ENCODE results near the gene GNAZ. TPM values are rescaled to one million over a fixed set of nuclear protein-coding genes. Genes with fewer than 3 reads are reported as not detected.

The GNAZ gene
- polyA plus RNA-seq, 1 donor: 4.7 TPM

DNA sequence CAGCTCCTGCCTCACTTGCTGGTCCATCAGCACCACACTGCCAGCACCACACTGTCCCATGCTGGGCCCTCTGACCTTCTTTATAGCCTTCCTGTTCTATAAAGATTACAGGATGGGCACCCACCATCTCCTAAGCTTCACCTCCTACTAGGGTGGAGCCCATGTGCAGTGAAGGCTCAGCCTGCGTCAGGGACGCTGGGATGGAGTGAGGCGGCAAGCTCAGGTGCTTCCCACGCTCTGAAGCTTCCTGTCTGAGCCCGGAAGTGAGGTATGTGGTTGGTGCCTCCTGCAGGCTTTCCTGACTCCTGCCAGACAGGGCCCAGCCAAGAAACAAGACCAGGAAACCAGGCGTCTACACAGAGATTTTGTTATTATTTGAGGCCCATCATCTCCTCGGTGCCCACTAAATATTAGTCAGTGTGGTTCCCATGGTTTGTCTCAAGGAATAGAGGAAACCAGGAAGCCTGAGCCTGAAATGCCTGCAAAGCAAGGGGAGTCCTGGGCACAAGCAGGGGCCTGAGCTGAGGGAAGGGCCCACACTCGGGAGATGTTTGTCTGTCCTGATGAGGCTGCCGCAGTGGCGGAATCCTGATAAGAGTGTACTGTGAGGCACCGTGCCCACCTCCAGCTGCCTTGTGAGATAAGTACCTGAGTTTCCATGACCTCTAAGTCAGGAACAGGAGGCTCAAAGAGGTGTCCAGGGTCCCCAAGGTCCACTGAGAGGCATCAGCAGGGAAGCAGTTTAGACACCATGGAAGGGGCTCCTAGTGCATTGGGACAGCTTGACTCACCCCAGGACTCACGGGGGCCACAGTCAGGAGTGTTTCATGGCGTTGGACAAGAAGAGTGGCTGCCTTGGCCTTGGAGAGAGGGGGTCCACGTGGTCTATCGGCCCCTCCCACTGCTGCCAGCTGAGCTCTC is 49.4 kb downstream of the GNAZ start:
- DNase-seq: no peak

DNA sequence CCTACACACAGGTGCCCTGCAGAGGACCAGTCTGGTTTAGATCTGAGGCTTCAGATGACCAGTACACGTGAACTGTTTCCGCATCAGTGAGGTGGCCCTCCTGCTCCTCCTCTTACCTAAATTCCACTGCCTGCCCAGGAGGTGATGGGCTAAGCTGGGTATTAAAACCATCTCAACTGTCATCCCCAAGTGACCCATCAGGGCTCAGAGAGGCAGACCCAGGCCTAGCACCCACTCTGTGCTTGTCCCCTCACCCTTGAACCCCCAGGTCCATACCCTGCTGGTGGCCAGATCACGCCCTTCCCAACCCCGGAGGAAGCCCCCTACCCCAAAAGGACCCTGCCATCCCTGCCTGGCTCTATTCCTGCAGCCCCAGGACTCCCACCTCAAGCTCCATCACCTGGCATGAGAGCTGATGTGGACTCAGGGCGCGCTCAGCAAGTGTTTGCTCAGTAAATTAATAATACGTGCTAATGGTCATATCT is 50.1 kb downstream of the GNAZ start:
- no peak for DNase-seq

DNA sequence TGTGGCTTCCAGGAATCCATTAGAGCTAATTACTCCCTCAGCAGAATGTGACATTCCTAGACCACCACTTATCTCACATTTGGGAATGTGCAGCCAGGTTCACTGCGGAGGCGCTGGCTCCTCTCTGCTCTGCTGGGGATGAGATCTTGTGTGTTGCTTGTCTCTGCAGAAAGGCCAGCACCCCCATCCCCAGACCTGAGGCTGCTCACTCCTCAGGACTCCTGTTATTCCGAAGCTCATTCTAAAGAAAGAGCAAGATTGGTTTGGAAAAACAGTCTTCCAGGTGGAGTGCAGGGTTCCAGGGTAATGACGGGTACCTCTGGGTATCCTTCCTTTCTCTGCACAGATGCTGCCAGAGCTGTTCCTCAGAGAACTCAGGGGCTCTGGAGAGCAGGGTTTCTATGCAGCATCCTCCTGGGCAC is 50.7 kb downstream of the GNAZ start:
- DNase-seq: no peak

DNA sequence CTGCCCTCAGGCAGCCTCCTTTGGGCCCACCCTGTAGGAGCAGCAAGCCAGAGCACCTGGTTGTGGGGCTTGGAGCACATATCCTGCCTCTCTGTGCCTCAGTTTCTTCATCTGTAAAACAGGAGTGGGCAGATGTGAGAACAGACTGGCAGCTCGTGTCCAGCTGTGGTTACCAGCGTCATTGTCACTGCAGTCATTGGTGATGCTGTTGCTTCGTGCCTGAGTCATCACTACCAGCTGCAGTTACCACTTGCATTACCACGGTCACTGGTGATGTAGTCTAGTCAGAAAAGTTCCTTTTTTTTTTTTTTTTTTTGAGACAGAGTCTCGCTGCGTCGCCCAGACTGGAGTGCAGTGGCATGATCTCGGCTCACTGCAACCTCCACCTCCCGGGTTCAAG is 51.1 kb downstream of the GNAZ start:
- no peak for DNase-seq

DNA sequence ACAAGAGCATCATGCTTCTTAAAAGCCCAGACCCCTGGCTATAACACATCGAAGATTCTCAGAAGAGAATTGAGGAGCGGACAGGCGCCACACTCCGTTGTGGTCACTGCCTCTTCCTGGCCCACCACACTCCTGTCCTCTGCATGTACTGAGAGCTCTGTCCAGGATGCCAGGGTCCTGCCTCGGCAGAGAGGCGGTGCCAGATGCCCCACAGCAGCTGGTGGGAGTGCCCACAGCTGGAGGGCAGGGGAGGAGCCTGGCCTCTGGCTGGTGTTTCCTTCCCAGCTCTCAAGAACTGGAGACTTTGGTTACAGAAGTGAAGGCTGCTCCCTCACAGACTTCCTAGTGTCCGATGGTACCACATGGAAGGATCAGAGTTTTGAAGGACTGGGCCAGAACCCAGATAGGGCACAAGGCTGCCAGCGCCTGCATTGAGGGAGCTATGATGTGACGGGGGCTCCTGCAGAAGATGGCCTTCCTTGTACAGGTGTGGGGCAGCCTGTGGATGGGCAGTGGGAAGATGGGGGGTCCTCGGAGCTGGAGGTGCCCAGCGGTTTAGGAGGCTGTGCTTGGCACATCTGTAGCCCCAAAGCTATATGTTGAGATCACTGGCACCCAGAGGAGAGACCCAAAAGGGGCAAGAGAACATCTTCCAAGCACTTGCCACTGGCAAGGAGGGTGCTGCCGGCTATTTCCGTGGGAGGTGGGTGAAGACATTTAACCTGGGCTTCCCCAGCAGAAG is 52.1 kb downstream of the GNAZ start:
- DNase-seq: no peak

DNA sequence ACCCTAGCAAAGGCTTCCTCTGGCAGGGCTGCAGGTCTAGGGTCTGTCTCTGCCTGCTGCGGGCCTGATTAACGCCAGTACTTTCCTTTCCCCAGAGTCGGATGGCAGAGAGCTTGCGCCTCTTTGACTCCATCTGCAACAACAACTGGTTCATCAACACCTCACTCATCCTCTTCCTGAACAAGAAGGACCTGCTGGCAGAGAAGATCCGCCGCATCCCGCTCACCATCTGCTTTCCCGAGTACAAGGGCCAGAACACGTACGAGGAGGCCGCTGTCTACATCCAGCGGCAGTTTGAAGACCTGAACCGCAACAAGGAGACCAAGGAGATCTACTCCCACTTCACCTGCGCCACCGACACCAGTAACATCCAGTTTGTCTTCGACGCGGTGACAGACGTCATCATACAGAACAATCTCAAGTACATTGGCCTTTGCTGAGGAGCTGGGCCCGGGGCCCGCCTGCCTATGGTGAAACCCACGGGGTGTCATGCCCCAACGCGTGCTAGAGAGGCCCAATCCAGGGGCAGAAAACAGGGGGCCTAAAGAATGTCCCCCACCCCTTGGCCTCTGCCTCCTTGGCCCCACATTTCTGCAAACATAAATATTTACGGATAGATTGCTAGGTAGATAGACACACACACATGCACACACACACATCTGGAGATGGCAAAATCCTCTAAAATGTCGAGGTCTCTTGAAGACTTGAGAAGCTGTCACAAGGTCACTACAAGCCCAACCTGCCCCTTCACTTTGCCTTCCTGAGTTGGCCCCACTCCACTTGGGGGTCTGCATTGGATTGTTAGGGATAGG is 52.9 kb downstream of the GNAZ start:
- DNase-seq: no peak

DNA sequence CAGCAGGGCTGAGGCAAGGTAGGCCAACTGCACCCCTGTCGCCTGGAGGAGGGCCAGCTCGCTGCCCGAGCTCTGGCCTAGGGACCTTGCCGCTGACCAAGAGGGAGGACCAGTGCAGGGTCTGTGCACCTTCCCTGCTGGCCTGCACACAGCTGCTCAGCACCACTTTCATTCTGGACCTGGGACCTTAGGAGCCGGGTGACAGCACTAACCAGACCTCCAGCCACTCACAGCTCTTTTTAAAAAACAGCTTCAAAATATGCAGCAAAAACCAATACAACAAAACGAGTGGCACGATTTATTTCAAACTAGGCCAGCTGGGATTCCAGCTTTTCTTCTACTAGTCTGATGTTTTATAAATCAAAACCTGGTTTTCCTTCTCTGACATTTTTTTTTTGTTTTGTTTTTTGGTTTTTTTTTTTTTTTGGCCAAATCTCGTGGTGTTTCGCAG is 53.5 kb downstream of the GNAZ start:
- no peak for DNase-seq

DNA sequence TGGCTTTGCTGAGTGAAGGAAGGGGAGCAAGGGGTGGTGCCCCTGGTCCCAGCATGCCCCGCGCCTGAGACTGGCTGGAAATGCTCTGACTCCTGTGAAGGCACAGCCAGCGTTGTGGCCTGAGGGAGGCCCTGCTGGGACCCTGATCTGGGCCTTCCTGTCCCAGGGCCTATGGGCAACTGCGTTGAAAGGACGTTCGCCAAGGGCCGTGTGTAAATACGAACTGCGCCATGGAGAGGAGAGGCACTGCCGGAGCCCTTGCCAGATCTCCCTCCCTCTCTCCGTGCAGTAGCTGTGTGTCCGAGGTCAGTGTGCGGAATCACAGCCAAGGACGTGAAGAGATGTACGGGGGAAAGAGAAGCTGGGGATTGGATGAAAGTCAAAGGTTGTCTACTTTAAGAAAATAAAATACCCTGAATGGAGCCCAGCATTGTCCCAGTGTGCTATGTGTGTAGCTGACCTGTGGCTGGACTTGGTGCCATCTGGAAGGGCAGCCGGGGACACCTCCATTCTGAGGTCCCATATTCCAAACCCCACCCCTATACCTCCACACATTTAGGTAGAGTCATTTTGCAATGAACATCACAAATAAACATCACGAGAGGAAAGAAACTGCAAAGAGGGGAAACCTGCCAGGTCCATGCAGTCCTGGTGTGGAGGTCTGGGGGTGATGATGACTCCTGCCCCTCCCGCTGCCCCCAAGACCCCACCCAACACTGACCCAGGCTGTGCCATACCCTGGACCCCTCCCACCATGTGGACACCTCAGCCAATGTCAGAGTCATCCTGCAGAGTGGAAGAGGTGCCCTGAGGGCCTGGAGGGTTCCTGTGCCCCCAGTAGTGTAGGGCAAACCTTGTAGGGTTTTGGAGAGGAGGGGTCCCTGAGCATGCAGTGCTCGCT is 54.5 kb downstream of the GNAZ start:
- no peak for DNase-seq

DNA sequence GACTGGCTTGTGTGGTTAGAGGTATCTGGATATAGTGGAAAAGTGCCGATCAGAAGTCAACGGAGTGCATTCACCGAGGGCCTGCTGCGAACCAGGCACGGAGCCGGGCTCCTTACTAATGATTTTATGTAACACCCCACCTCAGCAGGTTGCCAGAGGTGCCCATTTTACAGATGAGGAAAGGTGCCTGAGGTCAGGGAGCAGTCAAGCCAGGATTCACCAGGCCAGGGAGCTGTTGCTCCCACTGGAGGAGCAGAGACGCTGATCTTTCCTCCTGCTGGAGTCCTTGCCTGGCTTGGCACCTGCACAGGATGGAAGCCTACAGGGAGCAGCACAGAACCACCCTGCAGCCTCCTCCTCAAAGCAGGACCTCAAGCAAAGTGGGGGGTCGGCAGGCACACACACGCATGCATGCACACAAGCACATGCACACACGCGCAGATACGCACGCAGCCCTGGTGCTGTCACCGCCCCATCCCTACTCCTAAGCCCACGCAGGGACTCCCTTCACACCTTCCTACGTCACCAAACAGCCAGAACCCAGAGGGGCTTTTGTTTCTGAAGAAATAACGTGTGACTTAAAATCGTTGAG is 55.3 kb downstream of the GNAZ start:
- DNase-seq: no peak

DNA sequence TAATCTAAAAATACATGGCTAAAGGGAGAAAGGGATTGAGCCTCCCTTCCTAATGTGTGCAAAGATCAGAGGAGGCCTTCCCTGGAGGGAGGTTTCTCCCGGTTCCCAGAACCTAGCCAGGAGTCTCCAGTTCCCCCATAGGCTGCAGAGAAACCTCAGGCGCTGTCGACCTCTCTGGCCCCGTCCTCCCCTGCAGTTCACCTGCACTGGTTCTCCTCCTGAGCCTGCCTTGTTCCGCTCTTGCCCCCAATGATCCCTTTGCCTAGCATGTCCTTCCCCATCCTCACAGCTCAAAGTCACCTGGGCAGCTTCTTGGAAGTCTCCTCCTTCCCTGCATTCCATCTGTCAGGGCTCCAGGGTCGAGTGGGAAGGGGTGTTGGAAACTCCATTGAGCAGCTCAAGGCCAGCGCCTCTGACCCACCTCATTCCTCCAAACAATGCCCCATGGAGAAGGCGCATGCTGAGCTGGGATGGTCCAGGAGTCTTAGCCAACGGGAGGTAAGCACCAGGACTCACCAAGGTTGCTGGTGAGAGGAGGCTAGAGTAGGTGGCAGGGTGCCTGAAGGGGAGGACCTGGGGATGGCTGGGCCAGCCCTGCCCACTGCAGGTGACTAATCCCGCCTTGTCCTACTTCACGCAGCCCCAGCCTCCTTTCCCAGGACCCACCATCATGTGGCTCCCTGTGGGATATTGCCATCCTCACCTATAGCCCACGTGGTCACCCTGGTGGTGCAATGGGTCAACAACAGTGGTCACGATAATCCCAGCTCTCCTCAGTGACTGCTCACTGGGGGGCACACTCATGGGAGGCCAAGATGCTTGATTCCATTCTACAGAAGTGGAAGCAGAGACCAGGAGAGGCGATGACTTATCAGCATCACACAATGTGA is 56.1 kb downstream of the GNAZ start:
- DNase-seq: no peak

DNA sequence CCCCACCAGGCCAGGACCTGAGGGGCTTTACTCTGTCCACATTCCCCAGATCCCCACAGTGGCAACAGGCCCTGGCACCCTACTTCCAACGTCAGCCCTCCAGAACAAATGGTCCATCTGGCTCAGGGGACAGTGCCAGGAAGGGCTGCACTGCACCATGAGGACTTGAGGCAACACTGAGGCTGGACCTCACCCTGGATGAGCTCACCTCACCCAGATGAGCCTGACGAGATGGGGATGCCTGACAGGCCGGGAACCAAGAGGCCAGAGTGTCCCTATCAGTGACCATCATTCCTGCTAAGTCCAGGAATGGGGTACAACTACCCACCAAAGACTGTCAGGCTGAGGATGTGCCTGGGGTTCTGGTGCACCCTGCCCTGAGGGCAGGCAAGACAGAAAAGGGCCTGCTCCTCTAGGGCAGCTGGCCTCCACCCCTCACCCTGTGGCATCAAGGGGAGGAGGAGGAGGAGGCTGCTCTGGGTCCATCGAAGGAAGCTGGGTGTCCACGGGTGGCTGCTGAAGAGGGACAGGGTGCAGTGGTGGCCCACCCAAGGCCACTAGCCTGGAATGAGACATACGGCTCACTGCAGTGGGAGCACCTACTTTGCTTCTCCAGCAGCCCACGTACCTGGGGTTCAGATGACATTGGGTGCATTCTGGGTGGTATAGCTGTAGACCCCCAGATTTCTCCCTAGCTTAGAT is 56.9 kb downstream of the GNAZ start:
- no peak for DNase-seq

DNA sequence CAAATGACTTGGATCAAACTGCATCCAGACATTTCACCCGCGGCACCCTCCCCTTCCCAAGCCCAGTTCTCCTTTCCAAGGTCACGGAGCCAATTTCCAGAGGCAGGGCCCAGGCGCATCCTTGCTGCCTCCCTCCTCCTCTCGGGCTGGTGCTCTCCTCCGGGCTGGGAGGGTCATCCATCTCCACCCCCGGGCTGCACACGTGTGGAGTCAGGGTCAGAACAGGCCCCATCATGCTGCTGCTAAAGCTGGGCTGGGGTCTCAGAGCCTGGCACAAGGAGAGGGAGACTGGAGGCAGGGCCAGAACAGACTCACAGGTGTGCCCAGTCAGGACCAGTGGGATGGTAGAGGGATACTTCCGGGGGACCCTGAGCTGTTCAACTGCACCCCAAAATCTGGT is 57.5 kb downstream of the GNAZ start:
- no peak for DNase-seq

DNA sequence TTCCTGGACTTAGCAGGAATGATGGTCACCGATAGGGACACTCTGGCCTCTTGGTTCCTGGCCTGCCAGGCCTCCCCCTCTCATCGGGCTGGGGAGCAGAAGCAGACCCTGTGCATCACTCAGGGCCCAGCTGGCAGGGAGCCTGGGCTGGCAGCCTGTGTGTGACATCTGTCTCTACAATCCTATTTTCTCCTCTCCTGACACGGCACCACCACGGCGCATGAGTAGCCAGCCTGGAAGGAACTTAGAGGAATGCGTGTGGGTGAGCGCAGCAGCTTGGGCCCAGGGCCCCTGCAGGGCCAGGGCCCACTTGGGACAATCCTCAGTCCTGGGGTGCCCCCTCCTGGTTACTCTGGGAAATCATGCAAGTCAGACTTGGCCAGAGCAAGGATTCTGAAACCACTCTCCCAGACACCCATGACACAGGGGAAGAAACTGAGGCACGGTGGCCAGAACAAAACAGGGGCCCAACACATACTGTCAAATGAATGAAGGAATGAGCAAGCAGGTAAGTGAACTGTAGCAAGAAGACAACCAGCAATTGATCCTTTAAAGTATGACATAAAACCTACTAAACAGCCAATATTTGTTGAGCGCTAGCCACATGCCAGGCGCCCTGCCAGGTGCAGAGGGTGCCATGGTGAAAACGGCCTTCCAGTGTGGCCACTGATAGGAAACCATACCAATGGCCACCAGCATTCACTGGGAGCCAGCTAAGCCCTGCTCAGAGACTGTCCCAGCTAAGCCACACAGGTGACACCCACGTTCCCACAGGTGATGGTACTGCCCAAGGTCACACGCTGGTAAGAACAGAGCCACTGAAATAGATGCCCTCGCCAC is 58.2 kb downstream of the GNAZ start:
- peak; percentile 68 for DNase-seq

DNA sequence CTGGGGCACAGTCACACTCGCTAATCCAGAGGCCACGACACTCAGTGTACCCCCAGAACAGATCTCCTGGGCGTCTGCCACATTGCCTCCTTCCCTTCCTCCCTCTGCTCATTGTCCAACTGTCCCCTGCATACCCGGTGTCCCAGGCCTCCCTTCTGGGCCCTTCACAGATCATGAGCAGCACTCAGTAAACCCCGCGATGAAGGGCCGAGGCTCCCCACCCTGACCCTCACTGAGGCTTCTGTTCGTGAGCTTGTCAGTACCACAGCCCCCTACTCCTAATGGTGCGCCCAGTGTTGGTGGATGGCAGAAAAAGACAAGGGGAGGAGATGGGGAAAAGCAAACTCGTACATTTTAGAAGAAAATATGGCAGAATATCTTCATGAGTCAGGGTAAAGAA is 58.8 kb downstream of the GNAZ start:
- no peak for DNase-seq

DNA sequence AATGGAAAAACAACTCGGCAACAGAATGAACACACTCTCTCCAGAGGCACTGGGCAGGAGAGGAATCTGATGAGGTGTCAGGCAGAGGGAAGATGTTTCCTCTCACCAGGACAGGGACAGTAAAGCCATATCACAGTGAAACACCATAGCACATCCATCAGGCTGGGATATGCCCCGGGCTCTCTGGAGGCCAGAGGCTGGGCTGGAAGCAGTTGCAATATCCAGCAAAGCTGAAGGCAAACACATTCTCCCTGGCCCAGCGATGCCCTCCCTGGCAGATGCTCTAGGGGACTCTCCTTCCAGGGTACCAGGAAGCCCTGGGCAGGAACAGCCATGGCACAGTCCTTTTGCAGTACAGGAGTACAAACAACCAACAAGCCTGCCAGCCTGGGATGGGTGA is 60.4 kb downstream of the GNAZ start:
- no peak for DNase-seq

DNA sequence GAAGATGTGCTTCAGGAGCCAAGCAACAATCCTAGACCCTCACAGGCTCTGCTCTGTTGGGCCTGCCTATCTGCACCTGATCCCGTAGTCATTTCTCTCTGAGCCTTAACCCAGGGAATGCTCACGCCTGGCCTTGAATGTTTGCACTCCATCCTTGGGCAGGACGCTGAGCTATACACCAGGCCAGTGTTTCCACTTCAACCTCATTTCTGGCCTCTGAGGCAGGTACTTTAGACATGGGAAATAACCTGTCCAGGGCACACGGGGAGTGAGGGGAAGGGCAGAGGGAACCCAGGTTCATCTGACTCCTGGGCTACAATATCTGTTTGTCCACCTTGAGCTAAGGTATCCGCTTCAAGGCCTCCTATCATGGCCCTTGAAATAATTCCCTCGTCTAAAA is 61.6 kb downstream of the GNAZ start:
- no peak for DNase-seq

DNA sequence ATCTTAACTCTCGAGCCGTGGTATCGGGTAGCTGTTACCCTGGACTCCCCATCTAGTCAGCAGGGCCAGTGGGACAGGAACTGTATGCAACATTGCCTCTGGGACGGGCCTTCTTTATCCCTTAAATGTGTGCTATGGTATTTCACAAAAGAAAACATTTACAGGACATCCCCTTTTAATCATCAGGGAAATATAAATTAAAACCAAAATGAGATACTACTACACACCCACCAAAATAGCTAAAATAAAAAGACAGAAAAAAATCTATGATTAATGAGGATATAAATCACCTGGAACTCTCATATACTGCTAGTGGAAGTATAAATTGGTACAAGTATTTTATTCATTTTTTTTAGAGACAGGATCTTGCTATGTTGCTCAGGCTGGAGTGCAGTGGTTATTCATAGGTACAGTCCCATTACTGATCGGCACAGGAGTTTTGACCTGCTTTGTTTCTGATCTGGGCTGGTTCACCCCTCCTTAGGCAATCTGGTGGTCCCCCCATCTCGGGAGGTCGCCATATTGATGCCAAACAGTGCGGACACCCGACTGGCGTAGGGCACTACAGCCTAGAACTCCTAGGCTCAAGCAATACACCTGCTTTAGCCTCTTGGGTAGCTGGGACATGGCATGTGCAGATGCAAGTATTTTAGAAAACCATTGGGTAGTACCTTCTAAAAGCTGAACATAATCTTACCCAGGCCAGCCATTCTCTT is 62.2 kb downstream of the GNAZ start:
- no peak for DNase-seq

Measured in left kidney (tissue), 2 donors.